HG03025 (cell line): ENCODE results near the gene ARL17A.
"Not testable (repeated sequence)": the region's sequence is repeated elsewhere in the genome, so short reads cannot be mapped to it uniquely, and the experiment has no call there.

Source experiments
- ATAC-seq: cut with Tn5 transposase; IDR thresholded peaks from one replicate; pipeline ENCODE4 v1.9.1; 2021; ENCODE audit warnings: mild to moderate bottlenecking, moderate library complexity; ENCODE audit not compliant: unreplicated experiment, low FRiP score

The ARL17A gene

DNA sequence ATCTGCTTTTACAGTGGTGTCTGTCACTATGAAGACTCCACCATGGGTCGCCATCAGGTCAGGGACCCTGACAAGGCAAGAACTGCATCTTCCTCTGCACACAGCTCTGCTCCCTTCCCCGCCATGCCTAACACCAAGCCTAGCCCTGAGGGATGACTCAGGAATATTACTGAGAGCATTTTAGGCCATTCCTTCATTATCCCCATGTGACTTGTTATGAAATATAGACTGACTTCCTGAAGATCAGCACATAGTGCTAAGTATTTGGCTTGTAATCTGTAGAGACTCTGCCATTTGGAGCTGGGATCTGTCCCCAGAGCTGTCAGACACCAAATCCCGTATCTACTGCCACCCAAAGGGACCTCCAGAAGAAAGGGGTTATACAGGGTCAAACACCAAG, 19.4 kb downstream of the ARL17A start:
- ATAC-seq: not testable (repeated sequence)

DNA sequence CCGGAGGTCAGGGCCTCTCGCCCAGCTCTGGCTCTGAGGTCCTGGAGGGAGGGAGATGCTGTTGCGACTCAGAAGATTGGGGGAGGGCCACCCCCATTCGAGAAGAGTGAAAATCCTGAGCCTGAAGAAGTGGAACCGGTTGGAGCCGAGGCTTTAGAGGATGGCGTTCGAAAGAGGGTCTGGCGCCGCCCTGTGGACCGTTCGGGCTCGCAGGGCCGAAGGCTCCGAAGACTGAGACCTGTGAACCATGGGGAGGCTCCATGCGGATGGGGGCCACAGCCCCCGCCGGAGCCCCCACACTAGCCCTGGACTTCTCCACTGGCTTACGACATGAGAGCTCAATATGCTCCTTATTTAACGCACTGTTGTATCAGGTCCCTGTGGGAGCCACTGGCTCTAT, 20.3 kb downstream of the ARL17A start:
- ATAC-seq: not testable (repeated sequence)

DNA sequence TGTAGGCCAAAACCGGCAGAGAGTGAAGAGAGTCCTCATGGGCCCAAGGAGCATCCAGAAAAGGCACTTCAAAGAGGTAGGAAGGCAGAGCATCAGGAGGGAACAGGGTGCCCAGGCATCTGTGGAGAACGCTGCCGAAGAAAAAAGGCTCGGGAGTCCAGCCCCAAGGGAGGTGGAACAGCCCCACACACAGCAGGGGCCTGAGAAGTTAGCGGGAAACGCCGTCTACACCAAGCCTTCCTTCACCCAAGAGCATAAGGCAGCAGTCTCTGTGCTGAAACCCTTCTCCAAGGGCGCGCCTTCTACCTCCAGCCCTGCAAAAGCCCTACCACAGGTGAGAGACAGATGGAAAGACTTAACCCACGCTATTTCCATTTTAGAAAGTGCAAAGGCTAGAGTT, 30.9 kb downstream of the ARL17A start:
- not testable (repeated sequence) for ATAC-seq

- ATAC-seq: not testable (repeated sequence)
These were observed 44.8 kb downstream of the ARL17A start for GRCh38 chr17:46534716-46535115.

DNA sequence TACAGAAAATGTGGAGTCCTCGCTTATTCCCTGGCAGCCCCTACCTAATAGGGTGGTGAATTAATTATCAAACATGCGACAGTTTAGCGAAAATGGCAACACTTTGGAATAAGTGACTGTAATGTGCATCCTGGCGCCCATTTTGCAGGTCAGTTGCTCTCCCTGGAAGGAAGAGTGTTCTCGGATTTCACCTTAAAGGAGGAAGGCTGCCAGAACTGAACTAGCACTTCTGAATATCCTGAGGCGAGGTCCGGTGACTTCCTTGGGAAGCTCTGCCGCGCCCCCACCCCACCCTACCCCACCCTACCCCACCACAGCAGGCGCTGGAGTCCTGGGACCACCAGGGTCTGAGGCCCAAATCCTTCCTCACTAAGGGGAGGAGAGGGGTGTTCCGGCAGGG, 67.3 kb downstream of the ARL17A start, which contains the start of gene LRRC37A2:
Gene LRRC37A2, plus strand, starts transcription at position 301 of the 400 bp plus-strand sequence. CDS start 245 bp downstream, outside the sequence.
- ATAC-seq: not testable (repeated sequence)

DNA sequence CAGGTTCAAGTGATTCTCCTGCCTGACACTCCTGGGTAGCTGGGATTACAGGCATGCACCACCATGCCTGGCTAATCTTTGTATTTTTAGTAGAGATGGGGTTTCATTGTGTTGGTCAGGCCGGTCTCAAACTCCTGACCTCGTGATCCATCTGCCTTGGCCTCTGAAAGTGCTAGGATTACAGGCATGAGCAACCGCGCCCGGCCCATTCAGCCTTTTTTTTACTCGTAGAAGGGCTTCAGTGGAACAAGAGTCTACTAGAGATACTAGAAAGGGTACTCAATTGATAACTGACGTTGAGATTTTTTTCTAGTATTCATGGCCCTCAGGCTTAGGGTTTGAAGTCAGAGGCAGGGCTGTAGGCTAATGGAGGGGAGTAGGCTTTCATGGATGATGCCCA, 73.6 kb downstream of the ARL17A start:
- not testable (repeated sequence) for ATAC-seq

DNA sequence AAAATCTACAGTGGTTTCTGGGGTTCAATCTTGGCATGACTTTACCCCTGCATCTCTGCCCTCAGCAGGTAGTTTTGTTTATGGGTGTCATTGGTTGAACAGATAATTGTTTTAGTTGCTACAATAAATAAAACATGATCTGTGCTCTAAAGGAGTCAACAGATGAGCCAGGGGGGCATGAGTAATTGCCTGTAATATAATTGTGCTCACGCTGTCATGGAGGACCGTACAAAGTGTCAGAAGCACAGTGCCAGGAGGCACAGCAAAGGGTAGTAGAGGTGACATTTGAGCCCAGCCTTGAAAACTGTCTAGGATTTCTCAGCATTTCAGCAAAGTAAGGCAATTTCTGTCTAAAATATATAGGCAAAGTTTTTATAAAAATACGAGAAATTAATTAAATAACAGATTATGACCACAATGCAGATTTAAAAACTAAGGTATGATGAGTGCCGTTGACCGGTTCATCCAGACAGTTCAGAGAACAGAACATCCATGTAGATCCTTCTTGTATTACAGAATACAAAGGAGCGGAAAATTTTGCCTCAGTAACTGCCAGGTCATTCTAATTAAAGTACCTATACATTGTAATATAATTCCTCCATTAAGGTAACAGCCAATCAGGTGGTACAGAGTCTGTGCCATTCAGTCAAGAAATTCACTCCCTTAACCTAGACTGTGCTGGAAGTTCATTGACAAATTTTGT, 79.9 kb downstream of the ARL17A start:
- ATAC-seq: not testable (repeated sequence)

- ATAC-seq: not testable (repeated sequence)
These were observed 87.5 kb downstream of the ARL17A start for GRCh38 chr17:46492021-46492420.

- ATAC-seq: not testable (repeated sequence)
These were observed 98.2 kb downstream of the ARL17A start for GRCh38 chr17:46481310-46481709.

DNA sequence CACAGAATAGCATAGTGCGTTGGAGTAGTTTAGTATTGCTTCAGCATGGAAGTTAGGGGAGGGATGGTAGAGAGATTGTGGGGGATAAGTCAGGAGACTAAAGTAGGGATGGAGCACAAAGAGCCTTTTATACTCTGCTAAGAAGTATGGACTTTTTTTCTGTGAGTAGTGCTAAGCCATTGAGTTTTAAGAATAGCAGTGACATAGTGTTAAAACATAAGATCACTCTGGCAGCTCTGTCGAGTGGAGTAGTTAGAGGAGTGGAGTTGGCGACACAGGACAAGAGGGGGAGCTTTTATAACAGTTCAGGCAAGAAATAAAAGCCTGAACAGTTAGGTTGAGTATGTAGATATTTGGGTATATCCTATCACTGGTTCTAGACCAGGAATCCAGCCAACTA, 100.7 kb downstream of the ARL17A start:
- not testable (repeated sequence) for ATAC-seq

DNA sequence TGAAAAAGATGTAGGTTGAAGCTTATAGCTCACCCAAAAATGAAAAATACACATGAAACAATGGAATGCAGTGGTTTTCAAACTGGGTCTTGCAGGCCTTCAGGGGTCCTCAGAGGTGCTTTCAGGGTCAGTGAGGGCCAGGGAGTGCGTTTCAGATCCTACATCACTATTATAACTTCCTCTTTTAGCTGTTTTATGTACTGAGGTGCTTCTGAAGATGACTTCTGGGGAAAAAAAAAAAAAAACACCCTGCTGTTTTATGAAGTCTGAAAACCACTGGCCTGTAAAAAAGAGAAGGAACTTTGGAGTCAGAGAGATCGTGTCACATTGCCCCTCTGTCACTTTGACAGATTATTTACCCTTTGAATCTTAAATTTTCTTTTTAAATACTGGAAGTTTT, 103.9 kb downstream of the ARL17A start:
- not testable (repeated sequence) for ATAC-seq

DNA sequence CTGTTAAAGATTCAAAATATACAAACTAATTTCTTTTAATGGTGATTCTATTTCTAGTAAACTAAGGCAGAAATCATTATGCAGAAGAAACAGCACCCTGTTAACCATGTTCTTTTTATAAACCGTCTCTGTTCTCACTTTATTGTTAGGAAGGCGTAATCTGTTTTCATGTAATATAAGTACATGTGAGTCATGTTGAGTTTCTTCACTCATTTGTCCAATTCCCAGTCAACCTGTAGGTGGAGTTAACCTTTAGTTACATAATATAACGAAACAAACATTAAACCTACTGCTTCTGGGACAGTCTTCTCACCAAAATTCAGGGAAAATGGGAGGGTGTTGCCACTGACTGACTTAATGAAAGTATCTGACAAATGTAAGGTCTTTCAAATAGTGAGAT, 105.0 kb downstream of the ARL17A start:
- ATAC-seq: not testable (repeated sequence)

DNA sequence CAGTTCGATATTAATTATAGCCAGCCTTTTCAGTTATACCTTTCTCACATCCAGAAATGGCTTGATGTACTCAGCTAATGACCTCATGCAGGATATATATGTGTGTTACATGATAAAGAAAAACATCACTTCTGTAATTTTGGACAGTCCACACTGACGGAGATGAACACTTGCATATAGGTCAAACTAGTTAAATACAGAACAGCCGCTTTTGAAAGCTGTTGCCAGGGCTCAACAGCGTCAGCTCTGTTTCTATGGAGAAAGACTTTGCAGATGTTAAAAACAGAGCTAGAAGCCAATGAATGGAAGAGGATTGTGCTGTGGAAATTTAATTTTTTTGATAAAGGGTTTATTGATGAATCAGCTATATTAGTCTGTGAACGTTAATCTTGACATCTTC, 111.9 kb downstream of the ARL17A start:
- ATAC-seq: not testable (repeated sequence)
